Neural cell (in vitro differentiated cells): ENCODE measurements around the gene ASIC4.

Source experiments
- EZH2 ChIP-seq: fragments of 200-600, 300-800 bp; shearing (Covaris generic), sonication (generic); IDR thresholded peaks from 2 replicates; pipeline ENCODE4 v1.6.1; 2014; ENCODE audit warnings: antibody characterized with exemption, low read length, borderline replicate concordance, mild to moderate bottlenecking; ENCODE audit not compliant: insufficient read depth, poor library complexity, severe bottlenecking
- POLR2AphosphoS5 ChIP-seq: IDR thresholded peaks from 2 replicates; pipeline ENCODE4 v1.6.1; 2012
- RAD21 ChIP-seq: fragments of 450-650 bp; conservative IDR thresholded peaks from 2 replicates; pipeline ENCODE4 v1.6.1; 2014; ENCODE audit warnings: antibody characterized with exemption, mild to moderate bottlenecking, moderate library complexity
- TF ChIP-seq, protein P1 (sequence below): fragments of 450-650 bp; IDR thresholded peaks from 2 replicates; pipeline ENCODE4 v1.5.1; 2014; ENCODE audit warnings: antibody characterized with exemption, mild to moderate bottlenecking, moderate library complexity; ENCODE audit not compliant: poor library complexity, severe bottlenecking

DNA sequence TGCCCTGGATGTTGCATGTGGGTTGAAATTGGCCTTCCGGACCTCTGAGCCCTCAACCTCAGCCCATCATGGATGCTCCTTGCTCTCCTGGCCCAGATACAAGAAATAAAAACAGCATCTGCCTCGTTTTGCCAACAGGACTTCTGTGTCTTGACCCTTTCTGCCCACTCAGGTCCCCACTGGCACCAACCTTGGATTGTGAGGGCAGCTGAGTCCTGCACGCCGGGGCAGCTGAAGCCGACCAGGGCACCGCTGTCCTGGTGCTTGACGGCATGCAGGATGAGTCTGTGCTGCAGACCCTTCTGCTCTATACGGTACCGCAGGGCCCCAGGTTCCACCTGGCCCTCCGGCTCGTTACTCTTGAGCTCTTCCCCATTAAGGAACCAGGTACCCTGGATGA lies 52.4 kb downstream of the ASIC4 start:
- TF ChIP-seq POLR2AphosphoS5 (no peak), EZH2 (no peak), RAD21 (no peak)
- TF ChIP-seq, protein P1, sequence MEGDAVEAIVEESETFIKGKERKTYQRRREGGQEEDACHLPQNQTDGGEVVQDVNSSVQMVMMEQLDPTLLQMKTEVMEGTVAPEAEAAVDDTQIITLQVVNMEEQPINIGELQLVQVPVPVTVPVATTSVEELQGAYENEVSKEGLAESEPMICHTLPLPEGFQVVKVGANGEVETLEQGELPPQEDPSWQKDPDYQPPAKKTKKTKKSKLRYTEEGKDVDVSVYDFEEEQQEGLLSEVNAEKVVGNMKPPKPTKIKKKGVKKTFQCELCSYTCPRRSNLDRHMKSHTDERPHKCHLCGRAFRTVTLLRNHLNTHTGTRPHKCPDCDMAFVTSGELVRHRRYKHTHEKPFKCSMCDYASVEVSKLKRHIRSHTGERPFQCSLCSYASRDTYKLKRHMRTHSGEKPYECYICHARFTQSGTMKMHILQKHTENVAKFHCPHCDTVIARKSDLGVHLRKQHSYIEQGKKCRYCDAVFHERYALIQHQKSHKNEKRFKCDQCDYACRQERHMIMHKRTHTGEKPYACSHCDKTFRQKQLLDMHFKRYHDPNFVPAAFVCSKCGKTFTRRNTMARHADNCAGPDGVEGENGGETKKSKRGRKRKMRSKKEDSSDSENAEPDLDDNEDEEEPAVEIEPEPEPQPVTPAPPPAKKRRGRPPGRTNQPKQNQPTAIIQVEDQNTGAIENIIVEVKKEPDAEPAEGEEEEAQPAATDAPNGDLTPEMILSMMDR = no peak
